ENCODE results near the gene CCDC175.

The CCDC175 gene

DNA sequence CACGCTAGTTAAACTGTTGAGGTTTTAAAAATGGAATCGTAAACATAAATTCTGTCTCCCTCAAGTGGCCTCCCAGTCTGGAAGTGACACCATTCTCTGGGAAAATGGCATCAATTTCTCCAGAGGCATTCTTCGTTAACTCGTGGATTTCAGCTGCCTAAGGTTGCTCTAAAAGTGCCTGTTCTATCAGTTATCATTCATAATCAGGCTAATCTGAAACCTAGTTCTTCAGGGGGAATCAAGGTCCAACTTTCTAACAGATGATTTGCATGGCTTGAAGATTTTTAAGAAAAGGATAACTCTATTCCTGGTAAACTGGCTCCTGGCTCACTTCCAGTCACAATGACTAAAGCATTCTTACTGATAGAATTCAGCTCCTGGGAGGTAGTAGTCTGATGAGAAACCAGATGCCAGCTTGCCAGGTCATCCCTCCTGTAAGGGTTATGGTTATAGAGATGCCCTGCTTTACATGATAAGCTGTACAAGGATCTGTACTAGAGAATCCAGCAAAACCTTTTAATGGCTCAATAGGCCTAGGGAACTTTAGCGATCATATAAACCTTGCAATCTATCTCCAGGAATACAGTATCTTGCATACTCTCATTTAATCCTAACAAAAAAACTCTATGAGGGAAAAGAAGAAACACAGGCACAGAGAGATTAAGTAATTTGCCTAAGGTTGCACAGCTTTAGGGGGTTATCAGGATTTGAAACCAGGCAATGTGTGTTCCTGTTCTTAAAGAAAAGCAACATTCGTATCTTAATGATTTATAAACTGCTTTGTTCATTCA is 93.9 kb downstream of the CCDC175 start:
- H2AFZ ChIP-seq (ENCODE audit: low read length) = no peak overlapping the region
- no peaks in the 10 kb centered on the region for H3K36me3 ChIP-seq (ENCODE audit: insufficient read depth, low read length)
- no peaks in the 10 kb centered on the region for H3K9me2 ChIP-seq (replicated peaks; ENCODE audit: low read depth, low read length)
- peaks cover 41% of the 10 kb centered on the region for H3K4me1 ChIP-seq (ENCODE audit: insufficient read depth, low read length, poor library complexity, severe bottlenecking)
- H3K4me3 ChIP-seq (ENCODE audit: low read length, poor library complexity, severe bottlenecking) = peak overlapping the region; percentile 88
- peaks cover 22% of the 10 kb centered on the region for H4K20me1 ChIP-seq (ENCODE audit: insufficient read depth, low read length, poor library complexity, severe bottlenecking)
- no peaks in the 10 kb centered on the region for H3F3A ChIP-seq (ENCODE audit: low read depth)
- peak overlapping the region; percentile 92 for H3K4me2 ChIP-seq (ENCODE audit: low read depth, low read length, poor library complexity, severe bottlenecking)
- peak overlapping the region; percentile 89 for H3K9ac ChIP-seq (ENCODE audit: low read depth, low read length, poor library complexity, severe bottlenecking)
- TF ChIP-seq EZH2phosphoT487 (IDR thresholded peaks at IDR 0.05; ENCODE audit: borderline replicate concordance) = no peak
- TF ChIP-seq CTCF (conservative IDR thresholded peaks at IDR 0.05; ENCODE audit: low read length) = no peak
- H3K27me3 ChIP-seq (ENCODE audit: insufficient read depth, low read length, poor library complexity, severe bottlenecking) = no peaks in the 10 kb centered on the region
- H3K9me3 ChIP-seq (ENCODE audit: insufficient read depth, low read depth, low read length) = no peaks in the 10 kb centered on the region
- H3K79me2 ChIP-seq (ENCODE audit: insufficient read depth, low read length) = peaks cover 37% of the 10 kb centered on the region

DNA sequence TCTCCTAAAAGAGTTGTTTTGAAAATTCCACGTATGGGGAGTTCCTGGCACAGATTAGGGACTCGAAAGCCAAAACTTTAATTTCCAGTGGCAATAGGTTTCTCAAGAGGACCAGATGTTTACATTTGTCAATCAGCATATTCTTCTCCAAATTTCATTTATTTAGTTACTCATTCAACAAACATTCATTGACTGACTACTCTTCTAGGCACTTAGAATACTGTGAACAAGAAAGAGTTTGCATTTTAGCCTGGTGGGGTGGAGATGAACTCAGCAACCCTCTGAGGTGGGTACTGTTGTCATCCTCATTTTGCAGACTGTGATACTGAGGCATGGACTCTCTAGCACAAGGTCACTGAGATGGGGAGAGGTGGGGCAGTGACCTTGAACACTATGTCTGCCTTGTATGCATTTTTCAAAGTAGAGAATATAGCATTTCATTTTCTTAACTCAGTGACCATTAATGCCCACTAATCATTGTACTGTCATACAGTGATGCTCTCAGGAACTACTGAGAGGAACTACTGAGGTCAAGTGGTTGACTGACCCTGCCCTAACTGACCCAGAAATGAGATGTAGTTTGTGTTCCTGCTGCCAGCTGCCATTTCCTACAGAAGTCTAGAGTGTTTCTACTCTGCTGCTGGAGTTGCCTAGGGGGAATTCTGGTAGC is 94.6 kb downstream of the CCDC175 start:
- no peaks in the 10 kb centered on the region for H3K36me3 ChIP-seq (ENCODE audit: insufficient read depth, low read length)
- TF ChIP-seq EZH2phosphoT487 (IDR thresholded peaks at IDR 0.05; ENCODE audit: borderline replicate concordance) = no peak
- TF ChIP-seq CTCF (conservative IDR thresholded peaks at IDR 0.05; ENCODE audit: low read length) = no peak
- peak overlapping the region; percentile 89 for H3K9ac ChIP-seq (ENCODE audit: low read depth, low read length, poor library complexity, severe bottlenecking)
- peaks cover 37% of the 10 kb centered on the region for H3K79me2 ChIP-seq (ENCODE audit: insufficient read depth, low read length)
- H2AFZ ChIP-seq (ENCODE audit: low read length) = no peak overlapping the region
- no peaks in the 10 kb centered on the region for H3K27me3 ChIP-seq (ENCODE audit: insufficient read depth, low read length, poor library complexity, severe bottlenecking)
- H3K4me2 ChIP-seq (ENCODE audit: low read depth, low read length, poor library complexity, severe bottlenecking) = peak overlapping the region; percentile 92
- H3K9me2 ChIP-seq (replicated peaks; ENCODE audit: low read depth, low read length) = no peaks in the 10 kb centered on the region
- peaks cover 17% of the 10 kb centered on the region for H4K20me1 ChIP-seq (ENCODE audit: insufficient read depth, low read length, poor library complexity, severe bottlenecking)
- no peaks in the 10 kb centered on the region for H3K9me3 ChIP-seq (ENCODE audit: insufficient read depth, low read depth, low read length)
- H3F3A ChIP-seq (ENCODE audit: low read depth) = no peaks in the 10 kb centered on the region
- peaks cover 41% of the 10 kb centered on the region for H3K4me1 ChIP-seq (ENCODE audit: insufficient read depth, low read length, poor library complexity, severe bottlenecking)
- H3K4me3 ChIP-seq (ENCODE audit: low read length, poor library complexity, severe bottlenecking) = peak overlapping the region; percentile 88

- Histone ChIP-seq H3K9me2 (replicated peaks; ENCODE audit: low read depth, low read length) (no peaks in the 10 kb centered on the region), H3K4me3 (ENCODE audit: low read length, poor library complexity, severe bottlenecking) (peak overlapping the region; percentile 88), H2AFZ (ENCODE audit: low read length) (no peak overlapping the region), H3K4me2 (ENCODE audit: low read depth, low read length, poor library complexity, severe bottlenecking) (peak overlapping the region; percentile 92), H3K27me3 (ENCODE audit: insufficient read depth, low read length, poor library complexity, severe bottlenecking) (no peaks in the 10 kb centered on the region), H3F3A (ENCODE audit: low read depth) (no peaks in the 10 kb centered on the region), H3K36me3 (ENCODE audit: insufficient read depth, low read length) (no peaks in the 10 kb centered on the region), H3K4me1 (ENCODE audit: insufficient read depth, low read length, poor library complexity, severe bottlenecking) (peaks cover 41% of the 10 kb centered on the region), H3K9me3 (ENCODE audit: insufficient read depth, low read depth, low read length) (no peaks in the 10 kb centered on the region), H3K9ac (ENCODE audit: low read depth, low read length, poor library complexity, severe bottlenecking) (no peak overlapping the region), H3K79me2 (ENCODE audit: insufficient read depth, low read length) (peaks cover 34% of the 10 kb centered on the region), H4K20me1 (ENCODE audit: insufficient read depth, low read length, poor library complexity, severe bottlenecking) (peaks cover 15% of the 10 kb centered on the region)
- TF ChIP-seq CTCF (conservative IDR thresholded peaks at IDR 0.05; ENCODE audit: low read length) (no peak), EZH2phosphoT487 (IDR thresholded peaks at IDR 0.05; ENCODE audit: borderline replicate concordance) (no peak)
Measured at GRCh38 chr14:59481407-59481806, 95.2 kb downstream of the CCDC175 start.
